ENCODE measurements around the gene AP2A1. TPM values are rescaled to one million over a fixed set of nuclear protein-coding genes. Genes with fewer than 3 reads are reported as not detected.

Gene AP2A1
- total and polyA plus RNA-seq, 2 donors (not counting 3 experiments of a cell fraction or from before 2014, with no cell fraction given) = 108 to 113 TPM

DNA sequence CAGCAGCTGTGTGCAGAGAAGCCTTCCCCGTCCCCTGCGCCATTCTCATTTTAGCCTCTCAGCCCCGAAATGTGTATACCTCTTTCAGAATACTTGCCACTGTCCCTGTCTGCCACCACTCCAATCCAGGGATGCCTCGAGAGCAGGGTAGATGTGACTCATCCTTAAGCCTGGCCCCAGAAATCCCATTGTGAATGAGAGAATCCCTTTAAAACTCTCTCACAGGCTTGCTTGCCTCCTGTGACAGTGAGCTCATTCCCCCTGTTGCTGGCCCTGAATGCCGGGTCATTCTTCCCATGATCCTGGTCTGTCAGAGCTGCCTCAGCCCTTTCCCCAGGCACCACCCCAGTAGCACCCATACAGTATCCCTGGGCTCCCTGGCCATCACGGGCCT is 9.6 kb downstream of the AP2A1 start:
- TF ChIP-seq GATA2 (IDR thresholded peaks at IDR 0.05; ENCODE audit: insufficient read depth, insufficient read length, low read depth, low read length) = no peak
- no peak for TF ChIP-seq EZH2 (IDR thresholded peaks at IDR 0.05; ENCODE audit: borderline replicate concordance, low read depth, low read length, severe bottlenecking)
- TF ChIP-seq JUN (IDR thresholded peaks at IDR 0.05; ENCODE audit: borderline replicate concordance, insufficient read depth, insufficient read length, low read depth) = no peak
- no peak for TF ChIP-seq POLR2A (IDR thresholded peaks at IDR 0.05; ENCODE audit: low read depth, low read length)
- TF ChIP-seq CTCF (IDR thresholded peaks at IDR 0.05; ENCODE audit: extremely low read depth in 1 of 2, insufficient read depth in 1 of 2, low read depth in 1 of 2, low read length in 2 of 2) = no peak
- TF ChIP-seq POLR2AphosphoS5 (IDR thresholded peaks at IDR 0.05; ENCODE audit: insufficient read depth, low read depth, low read length) = no peak
- TF ChIP-seq MYC (IDR thresholded peaks at IDR 0.05; ENCODE audit: low read depth, low read length) = no peak
- no peak for TF ChIP-seq FOS (IDR thresholded peaks at IDR 0.05; ENCODE audit: borderline replicate concordance, insufficient read depth, low read length)
- TF ChIP-seq MAX (IDR thresholded peaks at IDR 0.05; ENCODE audit: insufficient read depth, insufficient read length) = no peak
- no peaks in the 10 kb centered on the region for H3K9me3 ChIP-seq (replicated peaks; ENCODE audit: control insufficient read depth, insufficient read depth, low read length)
- no TSS peak for BruUV-seq (replicated peaks)
- DNase-seq (ENCODE audit: low read depth, low spot score) (no peak), FAIRE-seq (no peak)
- H3K27me3 ChIP-seq (ENCODE audit: control insufficient read depth in 2 of 2, insufficient read depth in 2 of 2, low read length in 2 of 2) = no peaks in the 10 kb centered on the region
- H3K9ac ChIP-seq (replicated peaks; ENCODE audit: extremely low read depth, insufficient read depth, low read length) = no peak overlapping the region
- CTCF ChIA-PET = no interaction called here
- H3K27ac ChIP-seq (ENCODE audit: insufficient read depth, low read depth, low read length) = no peak overlapping the region
- H3K36me3 ChIP-seq (ENCODE audit: control insufficient read depth in 2 of 2, extremely low read depth in 1 of 2, insufficient read depth in 2 of 2, low read length in 2 of 2) = peaks cover 0 to 6% of the 10 kb centered on the region in 2 experiments
- H3K79me2 ChIP-seq (ENCODE audit: control insufficient read depth, insufficient read depth, low read length) = peaks cover 17% of the 10 kb centered on the region
- no peak overlapping the region for H3K4me2 ChIP-seq (ENCODE audit: insufficient read depth, low read length)
- H3K4me3 ChIP-seq (replicated peaks in 1 of 3; ENCODE audit: insufficient read depth in 1 of 3, low read depth in 1 of 3, low read length in 3 of 3) = no peak overlapping the region
- H4K20me1 ChIP-seq (replicated peaks; ENCODE audit: control insufficient read depth, extremely low read depth, insufficient read depth, low read length) = no peaks in the 10 kb centered on the region
- intact Hi-C loops (cut with micrococcal nuclease) (no loop called here), dilution Hi-C loops (cut with MboI; ENCODE audit: extremely low pct_ligation_motif_present, low sequenced_read_pairs) (no loop called here)
- no peaks in the 10 kb centered on the region for H3K9me1 ChIP-seq (replicated peaks; ENCODE audit: control insufficient read depth, extremely low read depth, insufficient read depth, low read length)
- H3K4me1 ChIP-seq (ENCODE audit: control insufficient read depth, extremely low read depth, insufficient read depth, low read length) = no peaks in the 10 kb centered on the region
- no peak overlapping the region for H2AFZ ChIP-seq (ENCODE audit: low read depth, low read length)
- POLR2A ChIA-PET = no interaction called here
